GM12874 (cell line): Measurements from ENCODE around the gene VSTM1.

Experiments
- CTCF ChIP-seq: IDR thresholded peaks from 2 replicates; pipeline ENCODE4 v1.5.1; 2011; ENCODE audit warnings: low read depth, mild to moderate bottlenecking, control low read depth, low read length, moderate library complexity; ENCODE audit not compliant: insufficient read depth

Gene VSTM1

GRCh38 chr19:54029301-54029700 is 34.4 kb downstream of the VSTM1 start:
- no peak for TF ChIP-seq CTCF

GRCh38 chr19:54026656-54027055 is 37.0 kb downstream of the VSTM1 start:
- TF ChIP-seq CTCF = no peak

- TF ChIP-seq CTCF = no peak
These were observed 39.0 kb downstream of the VSTM1 start for GRCh38 chr19:54024660-54025059.

GRCh38 chr19:54023191-54023590 is 40.5 kb downstream of the VSTM1 start:
- no peak for TF ChIP-seq CTCF

- no peak for TF ChIP-seq CTCF
These were observed 41.8 kb downstream of the VSTM1 start for GRCh38 chr19:54021932-54022331.

GRCh38 chr19:54021363-54021762 is 42.3 kb downstream of the VSTM1 start:
- TF ChIP-seq CTCF = no peak

- TF ChIP-seq CTCF = no peak
These were observed 46.4 kb downstream of the VSTM1 start for GRCh38 chr19:54017261-54017660.

GRCh38 chr19:54014920-54015560 is 48.7 kb downstream of the VSTM1 start:
- no peak for TF ChIP-seq CTCF
